ENCODE measurements around the gene THBS2. TPM values are rescaled to one million over a fixed set of nuclear protein-coding genes. Genes with fewer than 3 reads are reported as not detected.

THBS2 gene
- total RNA-seq, 1 donor from 2014 or later = 18.6 TPM

GRCh38 chr6:169169375-169169774 lies 84.3 kb downstream of the THBS2 start:
- no peak for TF ChIP-seq CTCF (IDR thresholded peaks at IDR 0.05; ENCODE audit: unreplicated experiment)
- no peaks in the 10 kb centered on the region for H3K36me3 Mint-ChIP-seq
- H3K4me1 Mint-ChIP-seq = peaks cover 15% of the 10 kb centered on the region
- peak in 1 of 2 experiments; percentile 25 for DNase-seq (ENCODE audit: low spot score in 2 of 2, unreplicated experiment in 2 of 2)
- H3K9me3 Mint-ChIP-seq = no peaks in the 10 kb centered on the region
- no peak overlapping the region for H3K4me3 Mint-ChIP-seq
- H3K27ac Mint-ChIP-seq = no peak overlapping the region
- H3K27me3 Mint-ChIP-seq (ENCODE audit: low read depth) = no peaks in the 10 kb centered on the region

- no peak for TF ChIP-seq CTCF (IDR thresholded peaks at IDR 0.05; ENCODE audit: unreplicated experiment)
- H3K27ac Mint-ChIP-seq = no peak overlapping the region
- H3K27me3 Mint-ChIP-seq (ENCODE audit: low read depth) = no peaks in the 10 kb centered on the region
- H3K4me1 Mint-ChIP-seq = peaks cover 15% of the 10 kb centered on the region
- no peaks in the 10 kb centered on the region for H3K9me3 Mint-ChIP-seq
- H3K36me3 Mint-ChIP-seq = no peaks in the 10 kb centered on the region
- H3K4me3 Mint-ChIP-seq = no peak overlapping the region
- peak in 1 of 2 experiments; percentile 33 for DNase-seq (ENCODE audit: low spot score in 2 of 2, unreplicated experiment in 2 of 2)
These were observed 84.9 kb downstream of the THBS2 start for GRCh38 chr6:169168706-169169105.

GRCh38 chr6:169168302-169168630 lies 85.4 kb downstream of the THBS2 start:
- TF ChIP-seq CTCF (IDR thresholded peaks at IDR 0.05; ENCODE audit: unreplicated experiment) = no peak
- Mint-ChIP-seq H3K4me3 (no peak overlapping the region), H3K27ac (peak overlapping the region; percentile 63), H3K27me3 (ENCODE audit: low read depth) (no peaks in the 10 kb centered on the region), H3K9me3 (no peaks in the 10 kb centered on the region), H3K36me3 (no peaks in the 10 kb centered on the region), H3K4me1 (peaks cover 15% of the 10 kb centered on the region)
- DNase-seq (ENCODE audit: low spot score in 2 of 2, unreplicated experiment in 2 of 2) = no peak

GRCh38 chr6:169167581-169168301 lies 85.9 kb downstream of the THBS2 start:
- peak in 1 of 2 experiments; percentile 39 for DNase-seq (ENCODE audit: low spot score in 2 of 2, unreplicated experiment in 2 of 2)
- no peak overlapping the region for H3K4me3 Mint-ChIP-seq
- peaks cover 14% of the 10 kb centered on the region for H3K4me1 Mint-ChIP-seq
- no peak for TF ChIP-seq CTCF (IDR thresholded peaks at IDR 0.05; ENCODE audit: unreplicated experiment)
- no peaks in the 10 kb centered on the region for H3K9me3 Mint-ChIP-seq
- no peaks in the 10 kb centered on the region for H3K36me3 Mint-ChIP-seq
- H3K27me3 Mint-ChIP-seq (ENCODE audit: low read depth) = no peaks in the 10 kb centered on the region
- peak overlapping the region; percentile 63 for H3K27ac Mint-ChIP-seq

GRCh38 chr6:169166896-169167580 lies 86.6 kb downstream of the THBS2 start:
- H3K9me3 Mint-ChIP-seq = no peaks in the 10 kb centered on the region
- no peaks in the 10 kb centered on the region for H3K27me3 Mint-ChIP-seq (ENCODE audit: low read depth)
- no peak for TF ChIP-seq CTCF (IDR thresholded peaks at IDR 0.05; ENCODE audit: unreplicated experiment)
- H3K36me3 Mint-ChIP-seq = no peaks in the 10 kb centered on the region
- peaks cover 8% of the 10 kb centered on the region for H3K4me1 Mint-ChIP-seq
- H3K4me3 Mint-ChIP-seq = no peak overlapping the region
- no peak overlapping the region for H3K27ac Mint-ChIP-seq
- DNase-seq (ENCODE audit: low spot score in 2 of 2, unreplicated experiment in 2 of 2) = no peak

Measured in mesothelial cell of epicardium (in vitro differentiated cells).